WTC11 (cell line): Measurements from ENCODE around the gene SLC1A4.
A peak's percentile ranks its signal among the peaks of the same experiment; 100 is the strongest.

Experiments used
- CREB1 ChIP-seq: sonication (generic); formaldehyde crosslinking; IDR thresholded peaks from 2 replicates; pipeline ENCODE4 v1.8.0; 2023; ENCODE audit warnings: mild to moderate bottlenecking, missing genetic modification reagents
- ESRRA ChIP-seq: sonication (generic); formaldehyde crosslinking; IDR thresholded peaks from 2 replicates; pipeline ENCODE4 v1.8.1; 2022; ENCODE audit warnings: mild to moderate bottlenecking, missing genetic modification reagents, borderline replicate concordance
- FOXJ3 ChIP-seq: sonication (generic); formaldehyde crosslinking; IDR thresholded peaks from 2 replicates; pipeline ENCODE4 v1.9.0; 2021; ENCODE audit warnings: missing genetic modification reagents, mild to moderate bottlenecking, borderline replicate concordance
- NFYB ChIP-seq: sonication (generic); formaldehyde crosslinking; conservative IDR thresholded peaks from 2 replicates; pipeline ENCODE4 v1.8.0; 2022; ENCODE audit warnings: low read depth, missing genetic modification reagents
- SOX15 ChIP-seq: fragments of 250-450 bp; sonication (Bioruptor Pico); IDR thresholded peaks from 2 replicates; pipeline ENCODE4 v1.9.0; 2021; ENCODE audit warnings: mild to moderate bottlenecking
- TEAD1 ChIP-seq: sonication (generic); formaldehyde crosslinking; IDR thresholded peaks from 2 replicates; pipeline ENCODE4 v1.8.0; 2022; ENCODE audit warnings: mild to moderate bottlenecking, missing genetic modification reagents
- ZBTB21 ChIP-seq: sonication (generic); formaldehyde crosslinking; IDR thresholded peaks from 2 replicates; pipeline ENCODE4 v1.8.1; 2023; ENCODE audit warnings: mild to moderate bottlenecking, missing genetic modification reagents, borderline replicate concordance
- TF ChIP-seq, protein P1 (sequence below): fragments of 200-600 bp; IDR thresholded peaks from 2 replicates; pipeline ENCODE4 v1.8.0; 2022; ENCODE audit warnings: antibody characterized with exemption
- TF ChIP-seq, protein P2 (sequence below): sonication (generic); formaldehyde crosslinking; IDR thresholded peaks from 2 replicates; pipeline ENCODE4 v1.8.1; 2023; ENCODE audit warnings: mild to moderate bottlenecking, missing genetic modification reagents
- TF ChIP-seq, protein P3 (sequence below): sonication (generic); formaldehyde crosslinking; IDR thresholded peaks from 2 replicates; pipeline ENCODE4 v1.8.1; 2023; ENCODE audit warnings: mild to moderate bottlenecking, missing genetic modification reagents, moderate library complexity
- TF ChIP-seq, protein P4 (sequence below): fragments of 250-450 bp; sonication (Bioruptor Pico); IDR thresholded peaks from 2 replicates; pipeline ENCODE4 v2.1.2; 2022; ENCODE audit warnings: mild to moderate bottlenecking, moderate library complexity
- TF ChIP-seq, protein P5 (sequence below): sonication (generic); formaldehyde crosslinking; IDR thresholded peaks from 2 replicates; pipeline ENCODE4 v1.8.1; 2022; ENCODE audit warnings: low read depth, missing genetic modification reagents, borderline replicate concordance
- TF ChIP-seq, protein P6 (sequence below): sonication (generic); formaldehyde crosslinking; IDR thresholded peaks from 2 replicates; pipeline ENCODE4 v1.8.0; 2022; ENCODE audit warnings: mild to moderate bottlenecking, missing genetic modification reagents

DNA sequence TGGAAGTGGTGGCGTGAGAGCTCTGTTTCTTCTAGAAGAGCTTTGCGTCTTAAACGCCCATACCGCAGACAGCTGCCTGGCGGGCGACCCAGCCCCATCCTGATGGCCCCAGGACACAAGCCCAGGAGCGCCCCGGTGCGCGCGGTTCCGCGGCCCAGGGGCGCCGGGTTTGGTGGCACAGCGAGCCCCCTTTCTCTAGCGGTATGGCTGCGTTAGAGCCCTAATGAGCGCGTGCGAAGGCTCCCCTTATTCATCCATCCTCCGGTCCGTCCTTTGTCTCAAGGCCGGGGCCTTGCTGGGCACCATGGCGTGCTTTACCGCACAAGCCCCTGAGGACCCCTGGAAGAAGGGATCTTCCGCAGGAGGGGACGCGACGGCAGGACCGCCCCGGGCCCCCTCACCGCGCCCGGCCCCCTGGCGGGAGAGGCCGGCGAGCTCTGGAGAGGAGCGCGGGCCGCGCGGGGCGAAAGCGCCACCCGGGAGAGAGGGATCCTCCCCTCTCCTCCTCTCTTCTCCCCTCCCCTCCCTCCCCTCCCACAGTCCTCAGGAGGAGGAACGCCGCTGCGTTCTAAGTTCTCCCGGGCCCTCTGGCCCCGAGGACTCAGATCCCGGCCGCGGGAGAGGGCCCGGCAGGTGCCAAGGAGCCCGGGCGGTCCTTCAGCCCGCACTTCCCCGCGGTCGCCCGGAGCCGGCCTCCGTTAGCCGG is 626 bp upstream of the SLC1A4 start:
- TF ChIP-seq, protein P1, sequence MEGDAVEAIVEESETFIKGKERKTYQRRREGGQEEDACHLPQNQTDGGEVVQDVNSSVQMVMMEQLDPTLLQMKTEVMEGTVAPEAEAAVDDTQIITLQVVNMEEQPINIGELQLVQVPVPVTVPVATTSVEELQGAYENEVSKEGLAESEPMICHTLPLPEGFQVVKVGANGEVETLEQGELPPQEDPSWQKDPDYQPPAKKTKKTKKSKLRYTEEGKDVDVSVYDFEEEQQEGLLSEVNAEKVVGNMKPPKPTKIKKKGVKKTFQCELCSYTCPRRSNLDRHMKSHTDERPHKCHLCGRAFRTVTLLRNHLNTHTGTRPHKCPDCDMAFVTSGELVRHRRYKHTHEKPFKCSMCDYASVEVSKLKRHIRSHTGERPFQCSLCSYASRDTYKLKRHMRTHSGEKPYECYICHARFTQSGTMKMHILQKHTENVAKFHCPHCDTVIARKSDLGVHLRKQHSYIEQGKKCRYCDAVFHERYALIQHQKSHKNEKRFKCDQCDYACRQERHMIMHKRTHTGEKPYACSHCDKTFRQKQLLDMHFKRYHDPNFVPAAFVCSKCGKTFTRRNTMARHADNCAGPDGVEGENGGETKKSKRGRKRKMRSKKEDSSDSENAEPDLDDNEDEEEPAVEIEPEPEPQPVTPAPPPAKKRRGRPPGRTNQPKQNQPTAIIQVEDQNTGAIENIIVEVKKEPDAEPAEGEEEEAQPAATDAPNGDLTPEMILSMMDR = no peak
- TF ChIP-seq ZBTB21 (no peak), SOX15 (CRISPR knock-in tag) (no peak), TEAD1 (CRISPR knock-in tag) (no peak), NFYB (CRISPR knock-in tag) (no peak), FOXJ3 (CRISPR knock-in tag) (no peak), CREB1 (CRISPR knock-in tag) (no peak), ESRRA (no peak)
- TF ChIP-seq, protein P2, sequence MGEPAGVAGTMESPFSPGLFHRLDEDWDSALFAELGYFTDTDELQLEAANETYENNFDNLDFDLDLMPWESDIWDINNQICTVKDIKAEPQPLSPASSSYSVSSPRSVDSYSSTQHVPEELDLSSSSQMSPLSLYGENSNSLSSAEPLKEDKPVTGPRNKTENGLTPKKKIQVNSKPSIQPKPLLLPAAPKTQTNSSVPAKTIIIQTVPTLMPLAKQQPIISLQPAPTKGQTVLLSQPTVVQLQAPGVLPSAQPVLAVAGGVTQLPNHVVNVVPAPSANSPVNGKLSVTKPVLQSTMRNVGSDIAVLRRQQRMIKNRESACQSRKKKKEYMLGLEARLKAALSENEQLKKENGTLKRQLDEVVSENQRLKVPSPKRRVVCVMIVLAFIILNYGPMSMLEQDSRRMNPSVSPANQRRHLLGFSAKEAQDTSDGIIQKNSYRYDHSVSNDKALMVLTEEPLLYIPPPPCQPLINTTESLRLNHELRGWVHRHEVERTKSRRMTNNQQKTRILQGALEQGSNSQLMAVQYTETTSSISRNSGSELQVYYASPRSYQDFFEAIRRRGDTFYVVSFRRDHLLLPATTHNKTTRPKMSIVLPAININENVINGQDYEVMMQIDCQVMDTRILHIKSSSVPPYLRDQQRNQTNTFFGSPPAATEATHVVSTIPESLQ (CRISPR knock-in tag) = no peak
- TF ChIP-seq, protein P3, sequence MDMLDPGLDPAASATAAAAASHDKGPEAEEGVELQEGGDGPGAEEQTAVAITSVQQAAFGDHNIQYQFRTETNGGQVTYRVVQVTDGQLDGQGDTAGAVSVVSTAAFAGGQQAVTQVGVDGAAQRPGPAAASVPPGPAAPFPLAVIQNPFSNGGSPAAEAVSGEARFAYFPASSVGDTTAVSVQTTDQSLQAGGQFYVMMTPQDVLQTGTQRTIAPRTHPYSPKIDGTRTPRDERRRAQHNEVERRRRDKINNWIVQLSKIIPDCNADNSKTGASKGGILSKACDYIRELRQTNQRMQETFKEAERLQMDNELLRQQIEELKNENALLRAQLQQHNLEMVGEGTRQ = no peak
- TF ChIP-seq, protein P4, sequence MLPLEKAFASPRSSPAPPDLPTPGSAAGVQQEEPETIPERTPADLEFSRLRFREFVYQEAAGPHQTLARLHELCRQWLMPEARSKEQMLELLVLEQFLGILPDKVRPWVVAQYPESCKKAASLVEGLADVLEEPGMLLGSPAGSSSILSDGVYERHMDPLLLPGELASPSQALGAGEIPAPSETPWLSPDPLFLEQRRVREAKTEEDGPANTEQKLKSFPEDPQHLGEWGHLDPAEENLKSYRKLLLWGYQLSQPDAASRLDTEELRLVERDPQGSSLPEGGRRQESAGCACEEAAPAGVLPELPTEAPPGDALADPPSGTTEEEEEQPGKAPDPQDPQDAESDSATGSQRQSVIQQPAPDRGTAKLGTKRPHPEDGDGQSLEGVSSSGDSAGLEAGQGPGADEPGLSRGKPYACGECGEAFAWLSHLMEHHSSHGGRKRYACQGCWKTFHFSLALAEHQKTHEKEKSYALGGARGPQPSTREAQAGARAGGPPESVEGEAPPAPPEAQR (CRISPR knock-in tag) = no peak
- TF ChIP-seq, protein P5, sequence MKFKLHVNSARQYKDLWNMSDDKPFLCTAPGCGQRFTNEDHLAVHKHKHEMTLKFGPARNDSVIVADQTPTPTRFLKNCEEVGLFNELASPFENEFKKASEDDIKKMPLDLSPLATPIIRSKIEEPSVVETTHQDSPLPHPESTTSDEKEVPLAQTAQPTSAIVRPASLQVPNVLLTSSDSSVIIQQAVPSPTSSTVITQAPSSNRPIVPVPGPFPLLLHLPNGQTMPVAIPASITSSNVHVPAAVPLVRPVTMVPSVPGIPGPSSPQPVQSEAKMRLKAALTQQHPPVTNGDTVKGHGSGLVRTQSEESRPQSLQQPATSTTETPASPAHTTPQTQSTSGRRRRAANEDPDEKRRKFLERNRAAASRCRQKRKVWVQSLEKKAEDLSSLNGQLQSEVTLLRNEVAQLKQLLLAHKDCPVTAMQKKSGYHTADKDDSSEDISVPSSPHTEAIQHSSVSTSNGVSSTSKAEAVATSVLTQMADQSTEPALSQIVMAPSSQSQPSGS (CRISPR knock-in tag) = no peak
- TF ChIP-seq, protein P6, sequence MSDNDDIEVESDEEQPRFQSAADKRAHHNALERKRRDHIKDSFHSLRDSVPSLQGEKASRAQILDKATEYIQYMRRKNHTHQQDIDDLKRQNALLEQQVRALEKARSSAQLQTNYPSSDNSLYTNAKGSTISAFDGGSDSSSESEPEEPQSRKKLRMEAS (CRISPR knock-in tag) = peak; percentile 38; the same call in 1 of the 2 replicates
